GM18508 (cell line): ENCODE results near the gene SLAIN1.
"Not testable (repeated sequence)": the region's sequence is repeated elsewhere in the genome, so short reads cannot be mapped to it uniquely, and the experiment has no call there.

Source experiments
- ATAC-seq: cut with Tn5 transposase; IDR thresholded peaks from one replicate; pipeline ENCODE4 v1.9.1; 2021; ENCODE audit warnings: moderate number of reproducible peaks; ENCODE audit not compliant: insufficient read depth, unreplicated experiment

SLAIN1 gene

DNA sequence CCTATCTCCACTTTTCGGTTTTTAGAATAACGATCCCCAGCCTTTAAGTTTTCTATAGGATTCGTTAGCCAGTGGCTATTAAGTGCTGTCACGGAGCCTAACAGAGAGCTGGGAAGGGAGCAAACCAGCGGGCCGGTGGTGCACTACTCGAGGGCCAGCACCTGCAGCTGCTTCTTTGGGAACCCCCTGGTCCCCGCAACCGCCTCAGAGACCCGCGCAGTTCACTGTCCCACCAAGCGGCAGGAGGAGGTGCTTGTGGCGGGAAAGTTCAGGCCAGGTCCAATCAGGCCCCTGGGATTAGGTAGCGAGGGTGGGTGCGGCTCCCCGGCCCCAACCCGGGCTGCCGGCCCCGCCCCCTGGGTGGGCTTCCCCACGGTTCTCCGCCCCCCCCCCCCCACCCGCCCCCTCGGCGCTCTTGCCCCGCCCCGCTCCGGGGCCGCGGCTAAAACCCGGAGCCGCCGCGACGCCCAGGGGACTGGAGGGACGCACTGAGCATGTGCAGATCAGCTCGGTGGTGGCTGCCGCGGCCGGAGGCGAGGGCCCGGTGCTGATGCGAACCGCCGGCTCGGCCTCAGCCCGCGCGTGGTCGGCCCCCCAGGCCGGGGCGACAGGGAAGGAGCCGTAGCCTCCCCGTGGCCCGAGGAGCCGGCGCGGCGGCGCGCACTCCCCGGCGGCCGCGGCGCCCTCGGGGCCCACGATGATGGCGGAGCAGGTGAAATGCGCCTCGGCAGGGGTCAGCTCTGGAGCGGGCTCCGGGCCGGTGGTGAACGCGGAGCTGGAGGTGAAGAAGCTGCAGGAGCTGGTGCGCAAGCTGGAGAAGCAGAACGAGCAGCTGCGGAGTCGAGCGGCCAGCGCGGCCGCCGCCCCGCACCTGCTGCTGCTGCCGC lies at the start of gene SLAIN1:
Gene SLAIN1, plus strand, starts transcription at position 471 of the 887 bp plus-strand sequence. Its CDS starts 227 bp downstream, at position 698.
- ATAC-seq = peak; percentile 49

DNA sequence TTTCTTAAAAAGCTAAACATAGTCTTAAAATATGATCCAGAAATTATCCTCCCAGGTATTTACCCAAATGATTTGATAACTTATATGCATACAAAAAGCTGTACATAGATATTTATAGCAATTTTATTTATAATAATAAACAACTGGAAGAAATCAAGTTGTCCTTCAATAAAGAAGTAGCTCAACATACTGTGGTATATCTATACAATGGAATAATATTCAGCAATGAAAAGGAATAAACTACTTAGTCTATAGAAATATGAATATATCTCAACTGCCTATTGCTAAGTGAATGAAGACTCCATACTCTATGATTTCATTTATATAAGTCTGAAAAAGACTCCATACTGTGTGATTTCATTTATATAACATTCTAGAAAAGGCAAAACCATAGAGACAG lies 47.1 kb upstream of the SLAIN1 start:
- no peak for ATAC-seq

- no peak for ATAC-seq
Observed at GRCh38 chr13:77653301-77653700, 44.2 kb upstream of the SLAIN1 start.

DNA sequence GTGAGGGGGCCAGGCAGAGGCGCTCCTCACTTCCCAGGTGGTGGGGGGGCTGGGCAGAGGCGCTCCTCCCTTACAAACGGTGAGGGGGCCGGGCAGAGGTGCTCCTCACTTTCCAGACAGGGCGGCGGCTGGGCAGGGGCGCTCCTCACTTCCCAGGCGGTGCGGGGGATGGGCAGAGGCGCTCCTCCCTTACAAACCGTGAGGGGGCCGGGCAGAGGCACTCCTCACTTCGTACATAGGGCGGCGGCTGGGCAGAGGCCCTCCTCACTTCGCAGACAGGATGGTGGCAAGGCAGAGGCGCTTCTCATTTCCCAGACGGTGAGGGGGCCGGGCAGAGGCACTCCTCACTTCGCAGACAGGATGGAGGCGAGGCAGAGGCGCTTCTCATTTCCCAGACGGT lies 37.5 kb upstream of the SLAIN1 start:
- not testable (repeated sequence) for ATAC-seq

GRCh38 chr13:77660841-77661250 lies 36.6 kb upstream of the SLAIN1 start:
- no peak for ATAC-seq

DNA sequence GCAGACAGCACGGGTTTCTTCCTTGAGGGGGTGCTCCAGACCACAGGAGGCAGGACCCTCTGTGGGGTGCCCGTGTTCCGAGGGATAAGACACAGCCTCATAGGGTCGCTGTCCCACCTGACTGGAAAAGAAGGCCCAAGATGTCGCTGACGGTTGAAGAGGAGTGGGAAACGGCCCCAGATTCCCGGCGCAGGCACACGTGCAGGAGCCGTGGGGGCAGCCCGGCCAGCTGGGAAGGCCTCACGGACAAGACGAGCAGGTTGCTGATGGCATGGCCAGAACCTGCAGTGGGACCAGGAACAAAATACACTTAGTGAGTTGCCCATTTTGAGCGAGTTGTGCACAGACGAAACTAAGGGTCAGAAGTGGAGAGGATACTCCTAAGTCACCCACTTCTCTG lies 35.2 kb upstream of the SLAIN1 start:
- not testable (repeated sequence) for ATAC-seq

- ATAC-seq = not testable (repeated sequence)
Observed at GRCh38 chr13:77662831-77663230, 34.7 kb upstream of the SLAIN1 start.

GRCh38 chr13:77674852-77675251 lies 22.6 kb upstream of the SLAIN1 start:
- ATAC-seq = no peak

- ATAC-seq = no peak
Observed at GRCh38 chr13:77678691-77679235, 18.7 kb upstream of the SLAIN1 start.

- ATAC-seq = no peak
Observed at GRCh38 chr13:77687799-77688198, 9.7 kb upstream of the SLAIN1 start.

DNA sequence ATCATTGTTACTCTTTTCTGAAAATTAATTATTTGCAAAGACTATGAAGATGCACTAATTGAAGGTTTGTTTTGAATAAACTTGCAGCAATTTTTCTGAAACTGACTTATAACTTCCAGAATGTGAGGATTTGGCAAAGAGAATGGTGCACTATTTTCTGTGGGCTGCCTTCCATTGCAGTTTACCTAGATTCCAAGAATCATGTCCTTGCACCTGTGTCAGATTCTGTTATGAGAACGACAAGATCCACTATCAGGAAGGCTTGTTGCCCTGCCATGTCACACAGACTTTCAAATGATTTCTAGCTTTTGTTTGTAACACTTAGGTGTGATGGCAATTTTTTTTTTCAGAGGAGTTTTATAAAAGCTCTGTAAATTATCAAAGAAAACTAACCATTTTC lies 5.6 kb upstream of the SLAIN1 start:
- no peak for ATAC-seq

GRCh38 chr13:77692746-77693448 lies 4.6 kb upstream of the SLAIN1 start:
- ATAC-seq = no peak

GRCh38 chr13:77693449-77693940 lies 4.0 kb upstream of the SLAIN1 start:
- ATAC-seq = no peak

DNA sequence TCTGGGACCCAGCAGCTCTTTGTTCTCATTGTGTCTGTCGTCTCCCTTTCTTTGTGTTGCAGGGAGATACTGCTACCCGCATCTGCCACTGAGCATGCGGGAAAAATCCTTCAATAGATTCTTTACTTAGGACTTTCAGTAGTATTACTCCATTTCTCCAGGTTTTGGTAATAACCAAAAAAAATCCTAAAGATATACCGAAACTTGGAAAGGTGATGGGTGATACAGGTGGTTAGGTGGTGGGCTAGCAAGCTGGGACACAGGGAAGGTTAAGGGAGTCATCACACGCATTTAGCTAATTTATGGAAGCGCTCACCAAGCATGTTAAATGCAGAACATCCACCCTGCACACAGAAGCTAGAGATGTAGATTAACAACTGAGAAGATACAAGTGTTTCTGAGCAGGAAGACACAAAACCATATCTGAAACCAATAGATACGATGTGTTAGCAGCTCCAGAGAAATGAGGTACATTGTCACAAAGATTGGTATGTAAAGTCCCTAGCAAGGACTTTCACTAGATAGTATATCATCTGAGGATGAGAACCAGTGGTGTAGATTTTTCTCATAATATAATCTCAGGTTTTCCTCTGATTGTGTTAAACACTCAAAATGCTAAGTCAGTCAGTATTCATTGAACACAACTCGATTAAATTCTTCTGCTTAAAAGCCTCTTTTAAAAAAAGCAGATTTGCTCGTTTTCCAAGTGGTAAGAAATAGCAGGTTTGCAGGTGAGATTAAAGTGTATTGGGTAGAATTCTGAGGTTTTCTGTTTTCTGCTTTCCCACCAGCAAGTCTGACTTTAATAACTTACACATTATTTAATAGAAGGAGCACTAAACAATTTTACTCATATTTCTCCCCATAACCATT lies 1.2 kb upstream of the SLAIN1 start:
- ATAC-seq = no peak

GRCh38 chr13:77696879-77697216 lies 639 bp upstream of the SLAIN1 start:
- ATAC-seq = no peak

- peak; percentile 20 for ATAC-seq
Observed at GRCh38 chr13:77698201-77699058, 943 bp downstream of the SLAIN1 start.

DNA sequence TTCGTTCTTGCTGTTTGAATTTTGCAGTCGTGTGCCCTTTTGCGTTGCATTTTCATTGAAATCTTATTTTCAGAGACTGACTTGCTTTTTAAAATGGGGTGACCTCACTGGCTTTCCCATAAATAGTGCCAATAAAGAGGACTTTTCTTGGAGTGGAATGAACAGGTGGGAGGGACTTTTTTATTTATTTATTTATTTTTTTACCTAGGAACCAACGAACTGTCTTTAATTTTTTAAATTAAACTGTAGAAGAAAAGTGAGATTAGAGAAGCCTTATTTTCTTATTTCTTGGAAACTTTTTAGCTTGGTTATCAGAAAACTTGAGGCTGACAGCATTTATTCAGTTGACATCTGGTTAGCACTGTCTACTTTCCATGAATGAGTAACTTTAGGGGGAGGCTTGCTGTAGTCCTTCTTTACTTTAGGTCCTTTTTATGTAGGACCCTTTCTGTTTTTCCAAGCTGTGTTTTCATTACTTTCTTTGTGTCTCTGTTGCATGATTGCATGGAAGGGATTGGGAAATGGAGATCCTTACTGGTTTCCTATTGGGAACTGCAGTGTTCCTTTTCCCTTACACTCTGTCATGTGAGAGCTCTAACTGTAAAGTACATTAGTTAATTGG lies 1.7 kb downstream of the SLAIN1 start:
- ATAC-seq = peak; percentile 1

DNA sequence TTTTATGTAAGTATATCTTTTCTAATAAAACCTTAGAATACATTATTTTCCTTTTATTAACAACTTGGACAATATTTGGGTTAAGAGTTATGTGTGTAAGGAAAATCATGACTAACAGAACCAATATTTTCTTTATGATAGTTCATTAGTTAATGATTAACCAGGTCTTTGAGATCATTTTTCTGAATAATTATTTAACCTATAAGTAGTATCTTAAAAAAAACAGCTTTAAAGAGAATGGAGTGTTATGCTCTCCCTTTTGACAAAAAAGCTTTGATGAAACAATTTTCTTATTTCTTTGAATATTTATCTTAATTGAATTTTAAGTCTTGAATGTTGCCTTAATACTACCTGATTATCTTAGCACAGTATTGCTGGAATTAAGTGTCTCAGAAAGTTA lies 3.8 kb downstream of the SLAIN1 start:
- ATAC-seq = no peak

GRCh38 chr13:77702366-77702765 lies 4.9 kb downstream of the SLAIN1 start:
- ATAC-seq = no peak
